ENCODE measurements around the gene DIDO1.
A peak's percentile ranks its signal among the peaks of the same experiment; 100 is the strongest.

DNA sequence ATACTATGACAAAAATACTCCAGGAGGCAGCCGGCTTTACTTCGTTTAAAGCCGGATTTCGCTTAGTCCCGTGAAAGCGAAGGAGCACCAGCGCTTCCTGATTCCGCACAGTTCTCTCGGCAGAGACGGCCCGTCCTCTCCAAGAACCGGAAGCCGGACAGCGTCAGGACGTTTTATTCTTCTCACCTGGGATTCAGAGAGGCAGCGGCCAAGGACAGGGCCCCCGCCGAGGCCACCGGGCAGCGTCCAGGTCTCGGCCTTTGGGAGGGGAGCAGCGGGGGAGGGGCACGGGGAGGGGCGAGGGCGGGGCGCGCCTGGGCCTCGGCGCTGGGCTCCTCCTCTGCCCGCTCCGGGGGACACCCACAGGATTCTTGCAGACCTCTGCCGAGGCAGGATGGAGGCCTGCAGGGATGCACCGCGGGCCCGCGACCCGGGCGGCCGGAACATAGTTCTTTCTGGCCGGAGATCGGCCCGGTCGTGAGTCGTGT lies 2.8 kb upstream of the DIDO1 start:
- TF ChIP-seq POLR2A (IDR thresholded peaks at IDR 0.05): peak; percentile 41 to 71
- TF ChIP-seq, protein P1, sequence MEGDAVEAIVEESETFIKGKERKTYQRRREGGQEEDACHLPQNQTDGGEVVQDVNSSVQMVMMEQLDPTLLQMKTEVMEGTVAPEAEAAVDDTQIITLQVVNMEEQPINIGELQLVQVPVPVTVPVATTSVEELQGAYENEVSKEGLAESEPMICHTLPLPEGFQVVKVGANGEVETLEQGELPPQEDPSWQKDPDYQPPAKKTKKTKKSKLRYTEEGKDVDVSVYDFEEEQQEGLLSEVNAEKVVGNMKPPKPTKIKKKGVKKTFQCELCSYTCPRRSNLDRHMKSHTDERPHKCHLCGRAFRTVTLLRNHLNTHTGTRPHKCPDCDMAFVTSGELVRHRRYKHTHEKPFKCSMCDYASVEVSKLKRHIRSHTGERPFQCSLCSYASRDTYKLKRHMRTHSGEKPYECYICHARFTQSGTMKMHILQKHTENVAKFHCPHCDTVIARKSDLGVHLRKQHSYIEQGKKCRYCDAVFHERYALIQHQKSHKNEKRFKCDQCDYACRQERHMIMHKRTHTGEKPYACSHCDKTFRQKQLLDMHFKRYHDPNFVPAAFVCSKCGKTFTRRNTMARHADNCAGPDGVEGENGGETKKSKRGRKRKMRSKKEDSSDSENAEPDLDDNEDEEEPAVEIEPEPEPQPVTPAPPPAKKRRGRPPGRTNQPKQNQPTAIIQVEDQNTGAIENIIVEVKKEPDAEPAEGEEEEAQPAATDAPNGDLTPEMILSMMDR (IDR thresholded peaks at IDR 0.05): no peak

Data from Peyer's patch (tissue), 4 donors.